DMS79 treated with DMSO at 0.1 percent for 48 hours (cell line): ENCODE results near the gene STK16.
"Not testable (repeated sequence)": the region's sequence is repeated elsewhere in the genome, so short reads cannot be mapped to it uniquely, and the experiment has no call there.

Experiments
- DNase-seq: peaks from one replicate; lab custom pipeline; 2025; lab: John Stamatoyannopoulos, UW

STK16 gene

DNA sequence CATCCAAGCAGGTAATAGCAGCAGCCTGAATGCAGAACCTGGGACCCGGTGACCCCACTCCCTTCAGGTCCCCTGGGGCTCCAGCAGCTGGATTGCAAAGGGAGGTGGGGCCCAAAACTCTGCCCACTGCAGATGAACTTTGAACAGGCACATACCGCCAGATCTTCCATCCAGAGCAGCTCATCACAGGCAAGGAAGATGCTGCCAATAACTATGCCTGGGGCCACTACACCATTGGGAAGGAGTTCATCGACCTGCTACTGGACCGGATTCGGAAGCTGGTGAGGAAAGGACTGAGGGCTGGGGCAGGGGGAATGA is 24.7 kb downstream of the STK16 start:
- no peak for DNase-seq

DNA sequence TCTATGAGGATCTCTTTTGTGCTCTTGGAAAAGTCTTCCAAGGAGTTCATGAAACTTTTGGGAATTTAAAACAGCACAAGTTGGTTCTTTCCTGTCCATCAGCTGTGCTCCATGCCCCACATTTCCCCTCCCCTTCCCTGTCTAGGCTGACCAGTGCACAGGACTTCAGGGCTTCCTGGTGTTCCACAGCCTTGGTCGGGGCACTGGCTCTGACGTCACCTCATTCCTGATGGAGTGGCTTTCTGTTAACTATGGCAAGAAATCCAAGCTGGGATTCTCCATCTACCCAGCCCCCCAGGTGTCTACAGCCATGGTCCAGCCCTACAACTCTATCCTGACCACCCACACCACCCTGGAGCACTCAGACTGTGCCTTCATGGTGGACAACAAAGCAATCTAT is 25.7 kb downstream of the STK16 start:
- DNase-seq, result no peak

DNA sequence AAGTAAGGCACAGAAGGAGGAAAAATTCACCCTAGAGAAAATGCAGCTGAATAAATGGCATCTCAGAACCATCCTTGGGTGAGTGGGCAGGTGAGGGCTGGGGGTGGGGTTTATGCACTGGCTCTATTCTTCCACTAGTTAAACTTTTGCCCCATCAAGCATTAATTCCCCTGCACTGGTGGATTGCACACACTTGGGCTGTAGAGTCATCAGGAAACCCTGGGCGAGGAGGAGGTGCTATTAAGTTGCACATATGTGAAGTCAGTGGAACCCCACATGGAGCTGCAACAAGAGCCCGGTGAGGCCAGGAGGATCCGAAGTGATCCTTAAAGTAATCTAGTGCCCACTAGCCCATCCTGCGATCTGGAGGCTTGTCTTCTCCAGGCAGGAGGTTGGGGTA is 27.1 kb downstream of the STK16 start:
- no peak for DNase-seq

DNA sequence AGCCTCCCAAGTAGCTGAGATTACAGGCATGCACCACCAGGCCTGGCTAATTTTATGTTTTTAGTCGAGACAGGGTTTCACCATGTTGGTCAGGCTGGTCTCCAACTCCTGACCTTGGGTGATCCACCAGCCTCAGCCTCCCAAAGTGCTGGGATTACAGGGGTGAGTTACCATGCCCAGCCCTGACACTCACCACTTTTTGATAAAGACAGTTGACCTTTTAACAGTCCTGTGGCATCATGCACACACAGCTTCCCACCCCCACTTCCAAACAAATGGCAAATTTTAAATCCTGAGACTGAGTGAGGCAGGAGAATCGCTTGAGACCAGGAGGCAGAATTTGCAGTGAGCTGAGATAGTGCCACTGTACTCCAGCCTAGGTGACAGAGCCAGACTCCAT is 27.7 kb downstream of the STK16 start:
- DNase-seq, result no peak

DNA sequence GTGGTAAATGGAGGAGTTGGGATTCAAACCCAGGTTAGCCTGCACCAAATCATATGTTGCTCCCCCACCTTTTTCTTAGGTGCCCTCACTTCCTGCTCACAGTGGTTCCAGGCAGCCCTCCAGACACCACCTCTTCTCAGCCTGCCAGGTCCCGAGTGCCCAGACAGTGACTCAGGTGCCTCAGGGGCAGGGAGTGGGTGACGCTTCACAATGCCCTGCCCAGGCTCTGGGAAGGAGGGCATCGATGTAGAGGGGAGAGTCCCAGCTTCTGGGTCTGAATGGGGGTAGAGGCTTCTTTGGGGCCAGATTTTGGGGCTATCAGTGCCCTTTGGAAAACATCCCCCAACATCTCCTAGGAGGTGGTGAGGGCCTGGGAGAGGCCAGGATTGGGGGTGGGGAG is 28.7 kb downstream of the STK16 start:
- DNase-seq, result no peak

DNA sequence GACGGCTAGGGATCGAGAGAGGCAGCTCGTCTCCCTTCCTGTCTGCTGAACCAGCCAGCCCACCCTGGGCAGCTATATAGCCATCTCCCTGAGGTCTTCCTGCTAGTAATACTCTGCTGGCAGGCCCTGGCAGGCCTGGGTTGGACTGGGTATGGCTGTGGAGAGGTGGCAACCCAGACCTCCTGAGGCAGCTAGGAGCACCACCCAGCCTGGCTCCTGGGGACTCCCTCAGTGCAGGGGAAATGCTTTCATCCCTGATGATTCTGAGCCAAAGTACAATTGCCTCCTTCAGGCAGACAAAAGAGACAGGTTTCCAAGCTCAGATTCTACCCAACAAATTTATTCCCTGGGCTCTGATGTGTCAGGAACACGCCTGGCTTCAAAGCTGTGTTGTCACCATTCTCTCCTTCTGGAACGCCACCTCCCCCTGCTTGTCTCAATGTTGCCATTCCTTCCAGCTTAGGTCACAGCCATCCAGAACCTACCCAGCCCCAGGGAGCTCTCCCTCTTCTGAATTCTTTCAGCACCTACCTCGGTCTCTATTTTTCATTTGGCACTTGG is 29.2 kb downstream of the STK16 start:
- no peak for DNase-seq

DNA sequence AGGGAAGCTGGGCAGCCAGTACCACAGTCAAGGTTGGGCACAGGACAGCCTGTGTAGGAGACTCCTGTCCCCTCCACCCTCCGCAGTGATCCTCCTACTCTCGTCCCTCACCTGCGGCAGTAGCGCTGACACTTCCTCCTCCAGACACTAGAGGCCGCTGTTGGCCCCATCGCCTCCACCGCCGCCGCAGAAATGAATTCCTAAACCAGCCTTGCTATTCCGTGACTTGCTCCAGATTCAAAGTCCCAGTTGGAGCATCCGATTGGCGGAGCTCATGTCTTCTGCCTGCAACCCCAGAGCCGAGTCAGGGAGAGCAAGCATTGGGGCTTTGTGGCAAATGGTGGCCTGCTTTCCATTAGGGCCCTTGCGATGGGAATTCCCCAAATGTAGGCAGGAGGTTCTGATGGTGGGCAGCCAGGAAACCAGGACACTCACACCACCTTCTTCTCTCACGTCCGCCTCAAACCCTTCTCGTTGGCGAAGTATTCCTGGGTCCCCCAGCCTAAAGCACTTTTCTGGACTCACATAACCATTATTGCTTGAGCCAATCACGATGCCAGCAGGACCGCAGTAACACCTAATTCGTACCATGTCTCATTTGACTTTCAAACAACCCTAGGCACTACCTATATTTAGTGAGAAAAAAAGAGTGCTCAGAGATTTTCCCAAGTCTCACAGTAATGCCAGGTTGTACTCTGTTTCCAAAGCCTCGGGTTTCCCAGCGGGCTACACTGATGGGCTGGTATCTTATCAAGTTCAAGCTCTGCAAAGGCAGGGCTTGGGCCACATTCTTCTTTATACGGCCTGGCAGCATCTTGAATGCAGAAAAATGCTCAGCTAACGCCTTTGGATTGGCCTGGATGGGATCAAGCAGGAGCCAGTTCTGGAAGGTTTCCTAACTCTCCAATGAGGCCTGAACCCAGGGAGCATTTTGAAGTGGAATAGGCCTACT is 32.7 kb downstream of the STK16 start:
- peak; percentile 83 for DNase-seq

DNA sequence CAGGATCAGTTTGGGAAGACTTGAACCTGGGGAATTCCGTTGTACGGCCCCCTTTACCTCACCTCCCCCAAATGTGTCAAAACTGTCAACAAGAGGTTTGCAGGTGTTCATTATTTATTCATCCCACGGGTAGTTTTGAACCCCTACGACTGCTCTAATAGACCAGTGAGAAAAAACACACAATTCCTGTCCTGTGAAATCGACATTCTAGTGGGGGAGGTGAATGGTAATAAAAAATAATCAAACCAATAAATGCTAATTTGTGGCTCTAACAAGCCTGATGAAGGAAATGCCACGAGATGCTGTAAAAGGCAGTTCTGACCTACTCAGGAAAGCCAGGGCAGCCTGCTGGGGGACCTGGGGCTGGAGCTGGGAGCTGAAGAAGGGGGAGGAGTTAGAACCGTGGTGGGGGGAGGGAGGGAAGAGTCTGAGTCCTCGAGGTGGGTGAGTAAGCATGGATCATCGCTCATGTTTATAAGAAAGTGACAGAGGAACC is 33.4 kb downstream of the STK16 start:
- DNase-seq, result no peak

DNA sequence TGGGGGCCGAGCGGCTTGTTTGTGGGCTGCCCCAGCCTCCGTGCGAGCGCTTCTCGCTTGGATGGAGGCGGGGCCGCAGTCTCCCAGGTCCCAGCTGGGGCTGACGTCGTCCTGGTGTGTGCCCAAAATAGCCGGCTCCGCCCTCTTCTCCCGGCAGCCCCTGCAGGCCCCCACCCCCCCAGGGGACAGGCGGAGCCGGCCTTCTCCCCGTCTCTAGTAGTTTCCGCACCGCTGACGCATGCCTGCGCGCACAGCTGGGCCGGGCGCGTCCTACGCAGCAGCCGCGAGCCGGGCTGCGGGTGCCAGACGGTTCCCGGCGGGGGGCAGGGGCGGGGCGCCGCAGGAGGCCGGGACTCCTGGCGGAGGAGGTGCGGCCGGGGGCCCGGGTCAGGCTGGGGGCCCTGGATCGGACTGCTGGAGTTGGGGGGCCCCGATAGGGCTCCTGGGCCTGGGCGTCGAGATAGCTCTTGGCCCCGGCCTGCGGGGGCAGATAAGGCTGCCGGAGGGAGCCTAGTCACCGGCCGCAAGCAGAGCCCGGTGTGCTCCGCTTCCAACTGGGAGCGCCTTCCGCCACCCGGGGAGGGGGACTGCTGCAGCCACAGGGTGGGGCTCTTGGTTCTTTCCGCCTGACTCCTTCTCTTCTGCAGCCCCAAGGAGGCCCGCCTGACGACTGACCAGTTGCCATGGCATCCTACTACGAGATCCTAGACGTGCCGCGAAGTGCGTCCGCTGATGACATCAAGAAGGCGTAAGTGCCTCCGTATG is 34.1 kb downstream of the STK16 start, which contains the start of gene DNAJB2:
Gene DNAJB2, plus strand, starts transcription at position 216 of the 765 bp plus-strand sequence. Its CDS starts 468 bp downstream, at position 684.
- DNase-seq, result peak; percentile 88

DNA sequence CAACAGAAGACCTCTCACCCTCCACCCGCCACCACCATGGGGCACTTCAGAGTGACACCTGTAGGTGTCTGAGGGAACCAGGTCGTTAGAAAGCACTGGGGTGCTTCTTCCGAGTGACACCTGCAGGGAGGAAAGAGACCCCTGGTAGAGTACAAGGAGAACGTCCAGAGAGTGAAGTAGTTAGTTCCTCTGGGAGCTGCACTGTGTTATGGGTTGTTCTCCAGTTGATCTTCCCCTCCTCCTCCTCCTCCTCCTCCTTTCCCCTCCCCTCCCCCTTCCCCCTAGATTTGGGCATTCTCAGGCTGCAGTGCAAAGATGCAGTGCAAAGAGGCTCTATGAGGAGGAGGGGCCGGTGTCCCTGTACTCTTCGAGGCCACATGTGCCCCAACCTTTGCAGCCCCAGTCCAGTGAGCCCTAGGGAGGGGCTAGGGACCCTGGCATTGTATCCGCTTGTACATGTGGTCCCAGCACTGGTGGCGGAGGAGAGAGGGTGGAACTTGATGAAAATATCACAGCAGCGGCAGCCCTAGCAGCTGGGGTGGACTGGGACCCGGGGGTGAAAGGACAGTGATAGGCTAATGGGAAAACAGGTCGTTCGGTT is 34.7 kb downstream of the STK16 start:
- DNase-seq, result no peak

DNA sequence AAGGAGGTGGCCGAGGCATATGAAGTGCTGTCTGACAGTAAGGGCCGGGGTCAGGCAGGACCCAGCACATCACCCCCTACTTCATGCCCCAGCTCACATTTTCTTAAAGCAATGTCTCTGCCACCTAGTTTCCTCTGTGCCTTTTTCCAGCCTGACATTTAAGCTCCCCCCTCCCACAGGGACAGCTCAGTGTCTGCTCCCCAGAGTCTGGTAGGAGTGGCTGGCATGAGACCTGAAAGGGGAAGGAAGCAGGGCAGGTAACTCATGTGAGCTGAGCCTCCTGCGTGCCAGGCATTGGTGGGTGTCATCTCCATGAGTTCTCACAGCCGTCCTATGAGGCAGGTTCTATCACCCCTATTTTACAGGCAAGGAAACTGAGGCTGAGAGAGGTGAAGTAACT is 35.4 kb downstream of the STK16 start:
- no peak for DNase-seq

DNA sequence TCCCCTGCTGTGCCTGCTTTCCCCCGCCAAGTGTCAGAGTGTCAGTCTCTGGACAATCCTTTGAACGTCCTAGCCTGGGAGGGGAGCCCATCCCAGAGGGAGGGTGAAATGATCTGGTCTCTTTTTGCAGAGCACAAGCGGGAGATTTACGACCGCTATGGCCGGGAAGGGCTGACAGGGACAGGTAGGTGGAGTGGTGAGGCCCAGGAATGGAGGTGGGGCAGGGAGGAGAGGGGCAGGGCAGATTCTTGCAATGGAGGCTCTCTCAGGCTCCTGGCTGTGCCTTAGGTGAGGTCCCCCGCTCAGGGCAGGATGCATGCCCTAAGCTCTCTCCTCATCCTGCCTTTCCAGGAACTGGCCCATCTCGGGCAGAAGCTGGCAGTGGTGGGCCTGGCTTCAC is 36.3 kb downstream of the STK16 start:
- DNase-seq, result no peak

DNA sequence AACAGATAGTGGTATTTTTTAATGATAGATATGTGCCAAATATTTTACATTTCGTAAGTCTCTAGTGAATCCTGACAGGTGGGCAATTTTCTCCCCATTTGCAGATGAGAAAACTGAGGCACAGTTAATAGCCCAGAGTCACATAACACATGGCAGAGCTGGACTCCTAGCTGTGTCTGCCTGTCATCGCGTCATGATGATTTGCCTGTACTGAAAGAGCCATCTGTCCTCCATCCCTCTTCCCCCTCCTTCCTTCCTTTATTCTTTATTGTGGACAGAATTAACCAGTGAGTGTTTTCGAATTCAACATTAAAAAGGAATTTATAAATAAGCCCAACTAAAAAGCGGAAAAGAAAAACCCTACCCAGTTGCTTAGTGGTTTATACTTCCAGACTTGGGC is 37.1 kb downstream of the STK16 start:
- DNase-seq, result no peak

DNA sequence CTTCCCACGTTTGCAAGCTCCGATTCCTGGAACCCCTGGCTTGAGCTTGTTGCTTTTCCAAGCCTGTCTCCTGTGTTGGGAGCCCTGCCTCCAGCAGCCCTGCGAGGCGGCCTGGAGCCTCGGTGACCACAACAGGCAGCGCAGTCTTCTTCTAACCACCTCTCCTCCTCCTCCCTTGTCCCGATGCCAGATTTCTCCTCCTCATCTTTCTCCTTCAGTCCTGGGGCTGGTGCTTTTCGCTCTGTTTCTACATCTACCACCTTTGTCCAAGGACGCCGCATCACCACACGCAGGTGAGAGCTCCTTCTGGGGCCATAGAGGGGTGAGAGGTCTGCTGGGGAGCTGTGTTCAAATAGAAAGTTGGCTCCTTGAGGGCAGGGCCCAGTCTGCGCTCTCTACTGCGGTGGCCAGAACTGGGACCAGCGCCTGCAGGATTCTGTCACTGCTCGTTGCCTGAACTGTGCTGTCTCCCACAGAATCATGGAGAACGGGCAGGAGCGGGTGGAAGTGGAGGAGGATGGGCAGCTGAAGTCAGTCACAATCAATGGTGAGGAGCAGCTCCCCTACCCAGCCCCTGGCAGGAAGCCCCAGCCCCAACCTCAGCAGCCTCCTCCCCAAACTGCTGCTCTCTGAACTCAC is 37.8 kb downstream of the STK16 start:
- DNase-seq, result no peak

DNA sequence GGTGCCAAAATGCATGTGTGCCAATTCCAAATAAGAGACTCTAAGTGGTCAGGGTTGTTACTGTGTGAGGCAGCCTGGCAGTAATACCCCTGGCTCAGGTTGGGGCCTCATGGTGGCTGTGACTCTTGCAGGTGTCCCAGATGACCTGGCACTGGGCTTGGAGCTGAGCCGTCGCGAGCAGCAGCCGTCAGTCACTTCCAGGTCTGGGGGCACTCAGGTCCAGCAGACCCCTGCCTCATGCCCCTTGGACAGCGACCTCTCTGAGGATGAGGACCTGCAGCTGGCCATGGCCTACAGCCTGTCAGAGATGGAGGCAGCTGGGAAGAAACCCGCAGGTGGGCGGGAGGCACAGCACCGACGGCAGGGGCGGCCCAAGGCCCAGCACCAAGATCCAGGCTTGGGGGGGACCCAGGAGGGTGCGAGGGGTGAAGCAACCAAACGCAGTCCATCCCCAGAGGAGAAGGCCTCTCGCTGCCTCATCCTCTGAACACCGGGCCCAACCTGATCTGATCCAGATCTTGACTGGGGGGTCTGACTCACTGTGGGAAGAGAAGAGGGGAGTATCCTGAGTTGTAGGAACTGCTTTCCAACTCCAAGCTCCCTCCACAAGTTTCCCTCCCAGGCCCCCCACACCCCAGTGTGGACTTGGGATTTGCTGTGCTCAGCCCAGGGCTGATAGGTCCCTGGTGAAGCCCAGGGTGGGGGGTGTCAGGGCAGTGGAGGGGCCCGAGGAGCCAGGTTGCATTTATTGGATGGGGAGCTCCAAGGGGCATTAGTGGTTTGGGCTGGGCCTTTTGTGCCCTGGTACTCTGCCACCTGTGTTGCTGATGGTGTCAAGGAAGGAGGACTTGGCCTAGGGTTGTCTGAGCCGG is 39.5 kb downstream of the STK16 start:
- no peak for DNase-seq

DNA sequence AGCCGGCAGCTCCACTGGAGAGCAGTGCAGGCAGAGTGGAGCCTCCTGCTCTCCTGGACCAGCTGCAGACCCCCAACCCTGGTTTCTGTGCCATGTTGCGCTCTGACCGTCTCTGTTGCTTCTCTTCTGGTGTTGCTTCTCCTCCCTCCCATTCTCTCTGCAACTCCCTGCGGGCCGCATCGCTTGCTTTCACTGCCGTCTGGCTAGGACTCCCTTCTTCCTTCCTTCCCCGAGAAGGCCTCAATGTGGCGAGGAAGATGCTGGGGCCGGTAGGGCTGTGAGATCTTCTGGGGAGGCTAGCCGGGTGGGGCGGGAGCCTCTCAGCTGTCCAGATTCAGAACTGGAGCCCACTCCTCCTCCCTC is 40.1 kb downstream of the STK16 start:
- no peak for DNase-seq

DNA sequence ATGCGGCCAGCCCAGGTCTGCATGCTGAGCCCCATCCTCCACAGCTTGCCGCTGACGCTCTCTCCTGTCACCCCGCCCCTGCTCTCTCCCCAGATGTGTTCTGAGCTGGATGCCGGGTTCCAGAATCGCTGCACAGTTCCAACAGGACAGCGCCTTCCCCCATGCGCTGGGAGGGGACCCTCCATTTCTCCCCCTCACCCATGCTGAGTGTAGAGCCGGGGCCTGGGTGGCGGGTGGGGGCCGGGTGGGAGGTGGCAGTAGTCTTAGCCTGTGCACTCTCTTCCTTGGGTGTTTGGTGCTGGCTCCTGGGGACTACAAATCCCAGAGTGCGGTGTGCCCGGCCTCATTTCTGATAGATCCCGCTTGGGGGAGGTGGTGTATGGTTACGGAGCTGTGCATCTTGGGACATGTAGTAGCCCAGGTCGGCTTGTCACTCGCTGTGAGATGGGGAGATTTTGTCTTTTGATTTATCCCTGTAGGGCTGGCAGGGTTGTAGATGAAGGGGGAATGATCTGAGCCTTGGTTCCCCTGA is 40.7 kb downstream of the STK16 start:
- DNase-seq, result no peak

DNA sequence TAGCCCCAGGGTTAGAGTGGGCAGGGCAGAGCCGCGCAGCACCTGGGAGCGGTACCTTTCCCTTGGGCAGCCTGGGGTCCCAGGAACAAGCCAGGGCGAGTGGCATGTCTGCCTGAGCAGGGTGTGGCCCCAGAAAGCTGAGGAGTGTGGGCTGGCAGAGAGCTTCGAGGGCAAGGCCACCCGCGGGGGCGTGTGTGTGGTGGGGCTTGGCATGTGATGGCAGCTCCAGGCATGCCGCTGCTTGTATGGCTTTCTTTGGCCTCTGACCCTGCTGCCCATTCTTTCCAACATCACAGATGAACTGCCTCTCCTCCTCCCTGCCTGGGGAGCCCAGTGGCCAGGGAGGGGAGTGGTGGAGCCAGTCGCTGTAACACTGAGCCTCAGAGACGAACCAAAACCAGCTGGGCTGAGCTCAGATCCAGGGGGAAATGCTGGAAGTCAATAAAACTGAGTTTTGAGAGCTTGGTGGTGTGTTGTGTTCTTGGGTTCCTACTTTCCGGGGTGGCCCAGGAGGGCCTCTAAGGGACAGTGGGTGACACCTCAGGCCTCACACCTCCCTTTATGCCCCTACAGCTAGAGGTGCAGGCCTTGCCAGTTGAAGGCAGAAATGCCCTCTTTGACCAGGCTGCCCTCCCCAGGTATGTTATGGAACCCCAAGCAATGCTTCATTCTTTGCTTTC is 41.3 kb downstream of the STK16 start:
- DNase-seq, result no peak

DNA sequence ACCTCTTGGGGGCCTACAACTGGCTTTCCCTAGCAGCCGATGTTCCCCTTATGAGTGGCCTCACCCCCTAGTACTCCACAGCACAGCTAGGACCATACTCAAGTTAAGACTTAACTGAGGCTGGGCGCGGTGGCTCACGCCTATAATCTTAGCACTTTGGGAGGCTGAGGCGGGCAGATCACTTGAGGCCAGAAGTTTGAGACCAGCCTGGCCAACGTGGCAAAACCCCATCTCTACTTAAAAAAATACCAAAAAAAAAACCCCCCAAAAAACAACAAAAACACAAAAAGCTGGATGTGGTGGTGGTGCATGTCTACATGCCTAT is 41.8 kb downstream of the STK16 start:
- not testable (repeated sequence) for DNase-seq

DNA sequence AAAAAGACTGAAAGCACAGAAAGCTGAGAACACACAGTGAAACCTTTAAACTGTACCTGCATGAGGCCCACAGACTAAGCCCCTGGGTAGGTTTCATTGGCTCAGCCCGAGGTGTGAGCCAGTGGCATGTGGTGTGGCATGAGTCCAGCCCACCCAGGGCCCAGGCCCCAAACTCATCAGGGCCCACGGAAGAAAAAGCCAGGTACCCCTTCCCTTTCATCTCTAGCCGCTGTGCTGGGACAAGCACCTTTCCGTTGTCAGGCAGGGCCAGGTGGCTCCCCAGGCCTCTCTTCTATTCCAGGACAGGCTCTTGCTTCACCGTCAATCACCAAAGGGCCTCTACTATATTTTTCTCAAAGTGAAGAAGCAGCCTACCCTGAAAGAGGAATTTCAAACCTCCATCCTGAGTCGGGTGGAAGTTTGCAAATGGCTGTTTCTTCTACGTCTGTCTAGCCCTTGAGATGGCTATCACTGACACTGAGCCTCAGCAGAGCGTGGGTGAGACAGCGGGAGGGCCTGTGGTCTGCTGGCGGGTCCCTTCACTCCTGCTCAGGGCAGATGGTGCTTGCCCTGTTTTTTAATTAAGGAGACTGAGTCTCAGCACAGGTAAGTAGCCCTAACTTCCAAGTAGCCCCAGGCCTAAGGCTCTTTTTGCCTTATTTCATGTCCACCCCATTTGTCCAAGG is 42.4 kb downstream of the STK16 start:
- DNase-seq, result no peak
